Bone marrow (tissue), 2 donors: ENCODE results near the gene GALNT9.

ENCODE experiments used
- DNase-seq, 2 donors: peaks; one replicate each; lab custom pipeline; 2025; lab: John Stamatoyannopoulos, UW

Gene GALNT9

DNA sequence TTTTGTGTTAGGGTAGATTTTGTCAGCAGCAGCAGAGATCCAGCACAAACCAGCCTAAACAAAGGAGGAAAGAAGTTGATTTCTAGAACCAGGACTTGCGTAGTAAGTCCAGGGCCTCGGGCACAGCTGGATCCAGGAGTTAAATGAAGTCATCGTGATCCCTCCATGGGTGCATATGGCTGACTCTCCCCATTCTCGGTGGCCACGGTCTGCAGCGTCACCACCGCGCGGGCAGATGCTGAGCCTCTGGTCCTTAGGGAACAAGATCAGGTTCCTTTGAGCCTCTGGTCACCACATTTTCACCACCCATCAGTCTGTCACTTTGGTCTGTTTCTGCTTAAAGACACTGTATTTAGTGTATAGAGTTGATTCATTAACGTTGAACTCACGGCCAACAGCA lies 14.8 kb upstream of the GALNT9 start:
- DNase-seq, result no peak

DNA sequence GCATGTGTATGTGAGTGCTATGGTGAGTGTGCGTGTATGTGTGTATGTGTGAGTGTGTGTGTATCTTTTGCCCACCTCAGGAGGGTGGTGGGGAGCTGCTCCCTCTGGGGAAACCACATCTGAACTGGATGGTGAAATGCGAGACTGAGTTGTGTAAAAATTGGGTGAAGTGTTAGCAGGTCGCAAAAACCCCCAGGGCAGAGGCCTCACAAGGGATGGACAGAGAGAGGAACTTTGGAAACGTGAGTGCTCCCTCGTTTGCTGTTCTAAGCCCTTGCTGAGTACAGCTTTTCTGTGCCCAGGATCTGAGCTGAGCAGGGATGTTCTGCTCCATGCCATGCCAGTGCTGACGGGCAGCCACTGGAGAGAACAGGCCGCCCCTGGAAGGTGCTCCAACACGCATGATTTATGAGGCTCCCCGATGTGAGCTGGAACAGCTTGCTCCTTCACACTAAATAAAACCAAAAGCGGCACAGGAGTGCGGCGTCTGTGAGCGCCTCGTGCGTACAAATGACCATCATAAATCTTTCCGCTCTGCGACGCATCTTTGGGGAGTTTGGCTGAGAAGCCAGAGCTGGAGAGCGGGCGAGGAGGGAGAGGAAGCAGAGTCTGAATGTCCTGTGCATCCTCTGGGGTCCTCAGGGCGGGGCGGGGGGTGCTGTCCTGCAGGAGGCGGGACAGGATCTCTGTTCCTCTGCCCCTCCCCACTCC lies 14.1 kb upstream of the GALNT9 start:
- no peak for DNase-seq

DNA sequence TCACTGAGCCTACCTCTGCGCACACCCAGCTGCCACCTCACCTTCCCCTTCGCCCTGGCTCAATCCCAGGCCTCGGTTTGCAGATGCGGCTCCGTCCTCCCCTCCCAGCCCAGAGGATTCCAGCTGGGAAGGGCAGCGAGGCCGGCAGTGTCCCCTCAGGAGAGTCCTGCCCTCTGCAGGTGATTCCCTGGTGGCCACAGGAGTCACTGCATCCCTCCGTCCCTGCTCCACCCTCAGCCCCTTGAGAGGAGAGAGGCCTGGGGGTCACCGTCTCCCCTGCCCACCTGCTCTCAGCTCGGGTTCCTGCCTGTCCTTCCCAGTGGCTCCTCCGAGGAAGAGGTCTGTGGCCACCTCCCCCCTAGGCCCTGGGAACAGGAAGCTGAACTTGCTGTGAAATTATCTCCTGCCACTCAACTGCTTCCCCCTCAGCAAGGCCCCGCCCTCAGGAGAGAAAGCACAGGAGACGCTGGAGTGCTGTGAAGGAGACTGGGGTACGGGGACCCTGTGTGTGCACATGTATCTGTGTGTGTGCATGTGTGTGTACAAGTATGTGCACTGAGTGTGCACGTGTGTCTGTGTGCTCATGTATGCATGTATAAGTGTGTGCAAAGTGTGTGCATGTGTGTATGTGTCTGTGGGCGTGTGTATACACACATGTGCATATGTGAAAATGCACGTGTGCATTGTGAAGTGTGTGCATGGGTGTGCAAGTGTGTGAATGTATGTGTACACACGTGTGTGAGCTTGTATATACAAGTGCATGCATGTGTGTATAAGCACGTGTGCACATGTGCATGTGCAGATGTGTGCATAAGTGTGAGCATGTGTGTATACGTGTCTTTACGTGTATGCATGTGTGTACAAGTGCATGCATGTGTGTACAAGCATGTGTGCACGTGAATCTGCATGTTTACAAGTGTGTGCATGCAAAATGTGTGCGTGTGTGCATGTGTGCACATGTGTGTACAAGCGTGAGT lies 13.2 kb upstream of the GALNT9 start:
- DNase-seq, result no peak

DNA sequence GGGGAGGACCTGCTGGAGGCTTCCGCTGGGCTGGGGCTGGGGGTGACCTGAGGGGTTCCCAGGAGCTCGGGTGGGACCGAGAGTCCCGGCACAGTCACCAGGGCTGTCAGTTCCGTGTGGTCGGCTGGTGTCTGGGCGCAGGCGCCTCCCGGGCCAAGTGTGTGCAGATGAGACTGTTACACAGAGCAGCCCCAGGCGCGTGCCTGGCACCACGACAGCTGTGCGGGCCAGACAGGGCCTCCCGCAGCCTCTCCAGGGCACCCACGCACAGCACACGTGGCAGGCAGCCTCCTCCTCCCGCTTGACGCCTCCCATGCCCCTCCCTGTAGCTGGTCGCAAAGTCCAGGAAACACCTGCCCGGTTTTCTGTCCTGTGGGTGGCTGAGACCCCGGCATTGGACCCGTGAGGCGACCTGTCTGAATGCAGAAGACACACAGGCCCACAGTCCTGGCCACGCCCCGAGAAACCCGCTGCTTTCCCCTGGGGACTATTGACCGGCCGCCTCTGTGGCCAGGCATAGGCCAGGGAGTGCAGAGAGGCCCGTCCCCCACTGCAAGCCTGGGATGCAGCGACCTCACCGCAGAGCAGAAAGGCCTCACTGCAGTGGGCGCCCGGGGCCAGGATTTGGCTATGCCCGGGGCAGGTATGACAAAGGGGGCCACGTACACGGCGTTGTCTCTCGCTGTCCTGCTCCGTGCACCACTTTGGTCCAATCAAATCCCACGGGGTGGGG lies 12.1 kb upstream of the GALNT9 start:
- DNase-seq, result no peak

DNA sequence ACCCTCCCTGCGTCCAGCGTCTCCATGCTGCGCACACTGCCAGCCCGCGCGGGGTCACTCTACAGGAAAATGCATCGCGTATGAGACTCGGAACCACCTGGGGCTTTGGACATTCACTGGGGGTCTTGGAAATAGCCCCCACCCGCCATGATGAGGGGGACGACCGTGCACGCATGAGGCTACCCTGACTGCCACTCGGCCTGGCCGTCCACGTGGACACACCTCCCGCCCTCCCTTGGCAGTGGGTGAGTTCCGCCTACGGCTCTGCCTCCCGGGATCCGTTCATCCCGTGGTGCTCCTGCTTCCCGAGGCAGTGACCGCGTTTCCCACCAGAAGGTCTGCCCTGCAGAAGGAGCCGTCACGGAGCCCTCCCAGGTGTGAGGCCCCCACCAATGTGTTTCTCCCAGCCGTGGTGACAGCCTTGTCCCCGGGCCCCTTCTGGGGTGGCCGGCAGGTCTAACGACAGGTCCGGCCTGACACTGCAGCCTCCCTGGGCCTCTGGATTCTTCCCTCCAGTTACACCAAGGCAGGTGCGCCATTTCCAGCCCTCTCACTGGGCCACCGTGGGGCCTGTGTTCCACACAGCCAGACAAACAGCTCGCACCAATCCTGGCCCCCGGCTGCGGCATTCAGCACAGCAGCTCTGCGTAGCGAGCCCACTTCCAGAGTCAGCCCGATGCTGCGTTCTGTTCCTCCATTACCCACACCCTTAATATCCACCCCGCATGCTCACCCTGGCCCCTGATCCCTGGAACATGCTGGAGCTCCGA lies 11.1 kb upstream of the GALNT9 start:
- DNase-seq, result no peak

DNA sequence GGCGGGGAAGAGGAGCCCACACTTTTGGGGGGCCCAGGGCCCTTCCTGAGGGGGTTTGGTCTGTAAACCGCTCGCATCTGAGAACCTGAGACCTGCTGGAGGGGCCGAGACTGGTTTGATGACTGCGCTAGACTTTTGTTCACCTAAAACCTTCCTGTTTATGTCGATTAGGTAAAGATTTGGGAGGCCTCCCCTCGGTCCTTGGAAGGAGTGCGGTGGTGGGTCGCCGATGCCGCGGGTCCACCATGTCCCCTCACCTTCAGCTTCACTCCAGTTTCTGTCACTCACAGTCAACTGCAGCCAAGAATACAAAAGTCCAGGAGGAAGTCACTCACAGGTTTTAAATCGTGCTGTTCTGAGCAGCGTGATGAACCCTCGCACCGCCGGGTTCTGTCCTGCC lies 10.5 kb upstream of the GALNT9 start:
- DNase-seq, result no peak

DNA sequence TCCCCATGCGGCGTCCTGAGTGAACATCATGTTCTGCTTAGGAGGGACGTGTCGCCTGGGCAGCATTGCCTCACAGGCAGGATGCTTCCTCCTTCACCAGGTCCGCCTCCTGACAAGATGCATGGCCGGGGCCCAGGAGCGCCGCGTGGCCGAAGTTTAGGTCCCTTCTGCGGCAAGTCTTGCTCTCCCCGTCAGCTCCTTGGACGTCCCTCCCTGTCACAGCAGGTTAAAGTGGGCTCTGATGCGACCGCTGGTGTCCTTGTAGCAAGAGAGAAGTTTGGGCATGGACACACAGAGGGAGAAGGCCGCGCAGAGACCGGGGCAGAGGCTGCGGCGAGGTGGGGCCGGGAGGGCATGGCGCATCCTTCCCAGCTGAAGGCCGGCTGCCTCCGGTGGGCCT lies 9.4 kb upstream of the GALNT9 start:
- DNase-seq, result no peak

DNA sequence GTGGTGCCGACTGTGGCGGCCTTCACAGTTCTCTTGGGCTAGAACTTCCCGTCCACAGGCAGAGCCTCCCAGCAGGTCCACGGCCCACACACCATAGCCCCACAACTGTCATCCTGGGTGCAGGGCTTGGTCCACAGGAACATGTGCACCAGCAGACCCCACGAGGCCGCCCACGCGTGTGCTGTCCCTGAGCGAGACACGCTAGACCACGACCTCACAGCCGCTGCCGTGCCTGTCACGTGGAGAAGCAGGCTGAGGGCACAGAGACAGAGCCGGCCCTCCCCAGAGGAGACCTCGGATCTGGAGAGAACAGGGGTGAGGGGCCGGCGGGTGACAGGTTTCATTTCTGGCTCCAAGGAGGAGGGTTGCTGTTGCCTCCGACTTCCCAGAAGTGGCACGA lies 8.9 kb upstream of the GALNT9 start:
- no peak for DNase-seq

DNA sequence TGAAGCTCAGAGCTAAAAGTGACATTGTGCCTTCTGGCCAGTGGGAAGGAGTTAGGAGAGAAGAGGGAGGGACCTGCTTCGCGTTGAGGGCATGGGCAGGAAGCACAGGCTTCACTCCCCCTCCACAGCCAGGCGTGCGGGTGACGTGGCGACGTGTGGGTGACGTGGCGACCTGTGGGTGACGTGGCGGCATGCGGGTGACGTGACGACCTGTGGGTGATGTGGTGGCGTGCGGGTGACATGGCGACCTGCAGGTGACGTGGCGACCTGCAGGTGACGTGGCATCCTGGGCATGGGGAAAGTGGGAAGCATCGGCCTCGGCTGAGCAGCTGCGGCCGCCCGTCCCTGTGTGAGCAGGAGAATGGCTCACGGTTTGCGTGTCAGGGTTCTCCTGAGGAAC lies 8.2 kb upstream of the GALNT9 start:
- no peak for DNase-seq

DNA sequence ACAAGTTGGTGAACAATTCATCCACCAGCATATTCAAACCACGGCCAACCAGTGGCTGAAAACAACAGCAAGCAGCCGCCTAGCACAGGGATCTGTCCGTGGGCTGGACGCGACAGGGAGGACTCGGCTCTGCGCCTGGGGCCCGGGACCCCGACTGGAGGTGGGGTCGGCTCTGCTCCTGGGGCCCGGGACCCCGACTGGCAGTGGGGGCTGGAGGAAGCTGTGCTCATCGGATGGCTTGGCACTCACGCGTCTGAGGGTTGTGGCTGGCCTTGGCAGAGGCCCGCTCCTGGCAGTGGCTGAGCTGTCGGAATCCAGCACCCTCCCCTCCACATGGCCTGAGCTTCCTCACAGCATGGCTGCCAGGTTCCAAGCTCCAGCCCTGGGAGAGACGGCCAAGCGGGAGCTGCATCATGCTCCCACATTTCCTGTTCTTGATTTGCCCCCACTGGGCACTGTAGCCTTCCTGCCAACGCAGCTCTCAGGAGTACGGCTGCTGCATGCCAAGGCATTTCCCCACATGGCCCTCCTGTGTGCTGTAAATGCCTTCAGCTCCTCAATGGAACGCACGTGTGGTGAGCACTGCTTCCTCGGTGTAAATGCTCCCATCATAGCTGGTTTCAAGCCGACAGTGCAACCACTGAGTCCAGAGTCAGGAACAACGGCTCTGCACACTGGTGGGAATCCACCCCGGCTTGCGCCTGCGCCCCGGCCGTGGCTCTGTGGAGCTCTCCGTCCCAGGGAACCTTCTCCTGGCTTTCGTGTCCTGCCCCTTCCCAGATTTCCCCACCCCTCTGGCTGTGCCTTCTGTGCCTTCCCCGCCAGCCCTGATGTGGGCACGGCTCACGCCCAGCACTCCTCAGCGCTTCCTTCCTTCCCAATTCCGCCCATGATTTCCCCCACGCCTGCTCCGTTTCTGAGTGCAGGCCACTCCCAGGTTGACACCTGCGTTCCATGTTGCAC lies 7.3 kb upstream of the GALNT9 start:
- no peak for DNase-seq

DNA sequence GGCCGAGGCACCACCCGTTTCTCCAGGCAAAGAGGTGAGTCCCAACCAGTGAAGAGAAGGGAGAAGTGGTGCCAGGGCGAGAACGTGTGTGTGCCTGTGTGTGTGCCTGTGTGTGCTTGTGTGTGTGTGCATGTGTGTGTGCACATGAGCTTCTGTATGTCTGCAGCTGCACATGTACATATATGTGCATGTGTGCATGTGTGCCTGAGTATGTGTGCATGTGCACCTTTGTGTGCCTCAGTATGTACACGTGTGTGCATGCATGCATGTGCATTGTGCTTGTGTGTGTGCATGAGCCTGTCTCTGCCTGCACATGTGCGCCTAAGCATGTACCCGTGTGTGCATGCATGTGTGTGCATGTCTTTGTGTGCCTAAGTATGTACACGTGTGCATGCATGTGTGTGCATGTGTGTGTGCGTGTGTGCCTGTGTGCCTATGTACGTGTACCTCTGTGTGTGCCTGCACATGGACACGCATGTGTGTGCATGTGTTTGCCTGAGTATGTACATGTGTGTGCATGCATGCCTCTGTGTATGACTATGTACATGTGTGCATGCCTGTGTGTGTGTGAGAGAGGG lies 5.9 kb upstream of the GALNT9 start:
- no peak for DNase-seq

DNA sequence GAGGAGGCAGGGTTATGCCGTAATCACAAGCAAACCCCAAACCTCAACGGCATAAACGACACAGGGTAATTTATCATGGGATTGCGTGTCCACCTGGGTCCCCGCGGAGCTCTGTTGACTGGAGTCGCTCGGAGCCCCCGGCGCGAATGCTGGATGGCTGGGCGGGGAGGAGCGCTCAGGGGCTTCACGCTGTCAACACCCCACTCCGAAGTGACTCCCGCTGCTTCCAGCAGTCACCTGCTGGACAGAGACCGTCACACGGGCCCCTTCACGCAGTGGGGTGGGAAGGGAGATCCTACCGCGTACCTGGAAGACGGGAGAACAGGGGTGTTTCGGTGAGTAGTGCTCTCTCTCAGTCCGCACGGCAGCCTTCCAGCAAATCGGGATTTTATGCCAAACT lies 4.4 kb upstream of the GALNT9 start:
- no peak for DNase-seq

DNA sequence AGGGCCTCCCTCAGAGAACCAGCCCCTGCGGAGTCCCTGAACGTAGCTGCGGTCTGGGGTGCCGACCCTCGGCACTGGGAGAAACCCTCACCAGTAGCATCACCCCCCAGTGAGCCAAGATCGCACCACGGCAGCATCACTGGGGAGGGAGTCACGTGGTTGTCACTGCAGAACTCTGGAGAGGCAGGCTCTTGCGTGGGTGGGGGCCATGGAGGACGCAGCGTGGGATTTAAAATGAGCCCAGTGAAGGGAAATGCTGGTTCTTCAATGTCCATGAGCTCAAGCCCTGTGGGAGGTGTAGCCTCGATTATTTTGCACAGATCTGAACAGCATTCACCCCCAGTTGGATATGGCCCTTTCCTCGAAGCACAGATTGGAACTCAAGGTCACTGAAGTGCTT lies 3.9 kb upstream of the GALNT9 start:
- no peak for DNase-seq

DNA sequence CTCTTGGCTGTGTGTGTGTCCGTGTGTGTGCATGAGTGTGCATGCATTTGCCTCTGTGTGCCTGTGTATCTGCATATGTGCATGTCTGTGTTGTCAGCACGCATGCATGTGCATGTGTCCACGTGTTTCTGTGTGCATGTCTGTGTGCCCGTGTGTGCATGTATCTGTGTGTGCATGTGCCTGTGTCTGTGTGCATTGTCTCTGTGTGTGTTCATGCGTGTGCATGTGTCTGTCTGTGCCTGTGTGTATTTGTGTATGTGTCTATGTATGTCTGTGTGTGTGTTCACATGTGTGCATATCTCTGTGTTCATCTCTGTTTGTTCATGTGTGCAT lies 1.1 kb upstream of the GALNT9 start:
- DNase-seq, result no peak

DNA sequence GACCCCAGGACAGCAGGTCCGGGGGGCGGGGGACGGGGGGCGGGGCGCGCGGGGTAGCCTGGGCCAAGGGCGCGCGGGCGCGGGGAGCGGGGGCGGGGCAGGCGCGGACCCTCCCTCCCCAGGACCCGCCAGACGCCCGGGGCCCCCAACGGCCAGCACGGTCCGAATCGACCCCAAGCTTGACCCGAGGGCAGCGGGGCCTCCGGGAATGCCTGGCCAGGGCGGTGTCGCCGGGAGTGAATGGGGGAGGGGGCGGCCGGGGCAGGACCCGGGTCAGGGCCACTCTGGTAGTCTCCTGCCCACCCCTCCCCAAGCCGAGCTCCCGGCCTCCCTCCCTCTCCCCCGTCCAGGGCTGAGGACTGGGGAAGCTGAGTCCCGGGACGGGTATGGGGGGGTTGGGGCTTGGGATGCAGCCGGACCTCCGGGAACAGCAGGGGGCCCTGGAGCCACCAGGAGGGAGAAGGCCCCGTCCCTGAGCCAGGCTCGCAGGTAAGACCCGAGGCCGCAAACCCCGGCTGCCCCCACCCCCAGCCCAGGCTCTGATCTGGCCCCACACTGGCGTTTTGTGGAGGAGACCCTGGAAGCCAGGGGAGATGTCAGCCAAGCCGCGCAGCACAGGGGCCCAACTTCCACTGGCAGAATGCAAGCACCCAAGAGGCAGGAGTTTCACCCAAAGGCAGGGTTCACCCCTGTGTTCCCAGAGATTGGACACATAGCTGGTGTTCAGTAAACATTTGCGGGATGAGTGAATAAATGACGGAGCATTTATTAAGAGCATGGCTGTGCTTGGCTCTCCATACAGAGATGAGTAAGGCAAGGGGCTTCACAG lies 545 bp upstream of the GALNT9 start:
- DNase-seq, result no peak

DNA sequence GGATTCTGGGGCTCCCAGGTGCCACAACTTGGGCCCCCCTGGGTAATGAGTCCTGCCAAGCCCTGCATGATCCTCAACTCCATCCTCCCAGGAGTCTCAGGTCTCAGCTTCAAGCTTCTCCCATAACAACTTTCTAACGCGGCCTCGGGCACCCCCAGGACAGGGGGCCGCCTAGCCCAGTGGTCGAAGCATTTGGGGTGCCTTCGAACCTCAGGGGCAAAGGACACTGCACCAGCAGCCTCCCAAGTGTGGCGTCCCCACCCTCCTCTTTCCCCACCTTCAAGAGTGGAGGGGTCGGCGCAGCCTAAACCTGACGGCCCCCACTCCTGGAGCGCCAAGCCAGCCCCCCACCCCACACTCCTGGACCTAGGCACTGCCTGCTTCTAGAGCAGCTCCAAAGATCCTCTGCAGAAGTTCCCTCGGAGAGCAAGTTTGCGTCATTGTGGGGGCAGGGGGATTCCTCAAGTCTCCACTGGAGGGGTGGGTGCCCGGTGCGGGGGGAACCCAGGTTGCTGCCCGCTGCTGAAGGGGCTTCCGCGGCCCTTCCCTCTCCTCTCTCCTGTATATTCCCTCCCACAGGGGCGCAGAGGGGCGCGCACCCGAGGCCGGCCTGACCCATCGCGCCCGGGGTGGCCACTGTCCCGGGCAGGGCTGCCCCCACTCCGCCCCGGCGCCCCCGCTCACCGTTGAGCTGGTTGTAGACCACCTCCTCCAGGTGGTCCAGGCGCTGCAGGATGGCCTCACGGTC lies 933 bp downstream of the GALNT9 start:
- no peak for DNase-seq

DNA sequence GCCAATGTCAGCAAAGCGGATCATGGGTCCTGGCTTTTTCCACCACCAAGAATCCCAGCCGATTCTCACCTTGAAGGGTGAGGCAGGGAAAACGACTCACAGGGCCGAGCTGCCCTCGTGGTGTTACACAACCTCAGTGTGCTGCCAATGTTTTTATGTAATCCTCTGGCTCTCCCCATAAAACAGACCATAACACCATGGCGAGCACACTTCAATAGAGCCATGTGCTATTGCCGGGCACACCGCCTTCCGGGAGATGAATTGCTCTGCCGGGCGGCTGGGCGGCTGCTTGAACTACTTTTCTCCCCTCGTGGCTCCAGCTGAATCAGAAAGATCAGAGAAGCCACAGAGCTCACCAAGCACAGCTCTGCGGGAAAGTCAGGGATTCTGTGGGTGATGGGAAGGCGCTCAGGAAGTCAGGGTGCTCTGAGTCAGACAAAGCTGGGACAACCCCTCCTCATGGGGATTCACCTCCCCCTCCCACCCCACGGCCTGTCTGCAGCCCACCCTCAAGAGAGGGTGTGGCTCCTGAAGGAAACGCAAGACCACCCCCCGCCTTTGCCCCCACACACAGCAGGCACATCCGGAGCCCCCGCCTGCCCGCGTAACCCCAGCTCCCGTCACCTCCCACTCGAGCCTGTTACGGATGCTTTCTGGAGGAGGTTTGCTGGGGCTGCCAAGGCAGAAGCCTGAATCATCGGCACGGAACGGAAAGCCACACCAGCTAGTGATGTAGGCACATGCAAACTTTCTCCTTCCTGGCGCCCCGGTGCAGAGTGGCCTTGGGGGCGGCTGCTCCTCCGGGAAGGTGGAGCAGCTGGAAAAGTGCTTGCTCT lies 1.8 kb downstream of the GALNT9 start:
- peak; percentile 7 to 89 for DNase-seq

DNA sequence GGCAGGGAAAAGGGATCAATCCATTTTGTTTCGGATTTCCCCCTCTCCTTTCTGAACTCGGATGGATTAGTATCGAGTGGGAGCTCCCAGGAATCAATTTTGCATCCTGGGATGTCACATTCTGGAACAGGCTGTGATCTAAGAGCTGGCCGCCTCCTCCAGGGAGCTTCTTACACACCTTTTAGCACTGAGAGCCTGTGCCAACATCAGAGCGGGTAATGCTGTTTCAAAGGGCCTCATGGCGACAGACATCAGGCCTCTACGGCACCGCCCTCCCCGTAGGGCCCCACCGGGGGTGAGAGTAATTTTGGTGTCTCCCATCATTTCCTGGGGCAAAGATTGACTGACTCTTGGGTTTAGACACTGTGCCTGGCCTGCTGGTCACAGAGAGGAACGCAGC lies 2.7 kb downstream of the GALNT9 start:
- no peak for DNase-seq
